Measurements from ENCODE around the gene OR51E2.

Gene OR51E2

GRCh38 chr11:4636962-4637661 lies 60.5 kb downstream of the OR51E2 start, which contains the start of gene OR51D1:
TSS of gene OR51D1 (plus strand) at chr11:4637477. CDS start at chr11:4639791, 2,314 bp downstream.
- peak within 1 kb of the TSS; percentile 36 for H3K4me3 ChIP-seq (ENCODE audit: low read depth, low read length)
- H3K9me3 ChIP-seq (ENCODE audit: control insufficient read depth, insufficient read depth, low read length) = no peaks in the 10 kb centered on the region
- H3K27me3 ChIP-seq (ENCODE audit: control insufficient read depth, insufficient read depth, low read length) = peaks cover 13% of the 10 kb centered on the region
- H3K36me3 ChIP-seq (ENCODE audit: control insufficient read depth, insufficient read depth, low read length) = no peaks in the 10 kb centered on the region
- no peaks in the 10 kb centered on the region for H3K4me1 ChIP-seq (ENCODE audit: control insufficient read depth, insufficient read depth, low read length)
- no peak within 1 kb of the TSS for H3K9ac ChIP-seq (ENCODE audit: low read depth, low read length)

GRCh38 chr11:4636136-4636535 lies 61.5 kb downstream of the OR51E2 start:
- no peak overlapping the region for H3K9ac ChIP-seq (ENCODE audit: low read depth, low read length)
- H3K36me3 ChIP-seq (ENCODE audit: control insufficient read depth, insufficient read depth, low read length) = no peaks in the 10 kb centered on the region
- peaks cover 13% of the 10 kb centered on the region for H3K27me3 ChIP-seq (ENCODE audit: control insufficient read depth, insufficient read depth, low read length)
- H3K9me3 ChIP-seq (ENCODE audit: control insufficient read depth, insufficient read depth, low read length) = no peaks in the 10 kb centered on the region
- no peaks in the 10 kb centered on the region for H3K4me1 ChIP-seq (ENCODE audit: control insufficient read depth, insufficient read depth, low read length)
- H3K4me3 ChIP-seq (ENCODE audit: low read depth, low read length) = no peak overlapping the region

Measured in iPS-15b (cell line).